Brain microvascular endothelial cell (primary cell): ENCODE measurements around the gene RBM25.
"Not testable (repeated sequence)": the region's sequence is repeated elsewhere in the genome, so short reads cannot be mapped to it uniquely, and the experiment has no call there.

ENCODE experiments used
- DNase-seq: peaks from one replicate; pipeline ENCODE4 v3.0.0-alpha.2; 2020
- H3K27ac ChIP-seq: fragments of 250-450 bp; sonication (Bioruptor Pico); 2 replicates; pipeline ENCODE4 v1.5.1; 2020; ENCODE audit warnings: mild to moderate bottlenecking, moderate library complexity
- H3K27me3 ChIP-seq: fragments of 250-450 bp; sonication (Bioruptor Pico); replicated peaks from 2 replicates; pipeline ENCODE4 v1.5.1; 2020; ENCODE audit warnings: mild to moderate bottlenecking
- H3K36me3 ChIP-seq: fragments of 250-450 bp; sonication (Bioruptor Pico); replicated peaks from 2 replicates; pipeline ENCODE4 v1.5.1; 2020; ENCODE audit warnings: mild to moderate bottlenecking
- H3K4me3 ChIP-seq: 2 replicates; pipeline ENCODE4 v1.5.1; 2011; ENCODE audit warnings: low read depth, mild to moderate bottlenecking, control low read depth, low read length, moderate library complexity
- CTCF ChIP-seq: IDR thresholded peaks from 2 replicates; pipeline ENCODE4 v1.5.1; 2011; ENCODE audit warnings: low read depth, mild to moderate bottlenecking, moderate library complexity, low read length, control low read depth, inconsistent platforms; ENCODE audit errors: missing control alignments
- in situ Hi-C: cut with HindIII; loops from 2 replicates; pipeline ENCODE4 v1.10.0; 2017; ENCODE audit warnings: low sequenced_read_pairs, low pct_ligation_motif_present

The RBM25 gene

GRCh38 chr14:73058224-73058921 lies at the start of gene RBM25:
TSS of gene RBM25 (plus strand) at chr14:73058534. CDS start at chr14:73071642, 13,108 bp downstream.
- no peaks in the 10 kb centered on the region for H3K27me3 ChIP-seq
- peak within 1 kb of the TSS; percentile 96 for H3K4me3 ChIP-seq
- TF ChIP-seq CTCF = no peak
- peak within 1 kb of the TSS; percentile 87 for H3K27ac ChIP-seq
- DNase-seq = peak; percentile 99
- in situ Hi-C loops = no loop called here
- H3K36me3 ChIP-seq = peaks cover 2% of the 10 kb centered on the region

- H3K36me3 ChIP-seq, H3K27me3 ChIP-seq, in situ Hi-C loops, H3K27ac ChIP-seq, H3K4me3 ChIP-seq, DNase-seq: not testable (repeated sequence)
These were observed 47.1 kb upstream of the RBM25 start for GRCh38 chr14:73011189-73011588.

- TF ChIP-seq CTCF = no peak
- Histone ChIP-seq H3K4me3 (no peak overlapping the region), H3K27me3 (no peaks in the 10 kb centered on the region), H3K36me3 (peaks cover 4% of the 10 kb centered on the region), H3K27ac (no peak overlapping the region)
- in situ Hi-C loops = no loop called here
- no peak for DNase-seq
These were observed 44.2 kb upstream of the RBM25 start for GRCh38 chr14:73014105-73014504.

- in situ Hi-C loops, H3K27me3 ChIP-seq, H3K27ac ChIP-seq, DNase-seq, H3K4me3 ChIP-seq, H3K36me3 ChIP-seq: not testable (repeated sequence)
These were observed 42.8 kb upstream of the RBM25 start for GRCh38 chr14:73015552-73015951.

GRCh38 chr14:73016011-73016410 lies 42.3 kb upstream of the RBM25 start:
- in situ Hi-C loops, H3K27me3 ChIP-seq, H3K36me3 ChIP-seq, DNase-seq, H3K4me3 ChIP-seq, H3K27ac ChIP-seq: not testable (repeated sequence)

GRCh38 chr14:73022051-73022450 lies 36.3 kb upstream of the RBM25 start:
- in situ Hi-C loops = no loop called here
- no peak for TF ChIP-seq CTCF
- H3K27me3 ChIP-seq = no peaks in the 10 kb centered on the region
- no peak for DNase-seq
- no peak overlapping the region for H3K4me3 ChIP-seq
- no peak overlapping the region for H3K27ac ChIP-seq
- H3K36me3 ChIP-seq = peaks cover 23% of the 10 kb centered on the region

GRCh38 chr14:73025544-73025943 lies 32.8 kb upstream of the RBM25 start:
- no peak for TF ChIP-seq CTCF
- DNase-seq = no peak
- Histone ChIP-seq H3K27ac (no peak overlapping the region), H3K36me3 (peaks cover 18% of the 10 kb centered on the region), H3K27me3 (no peaks in the 10 kb centered on the region), H3K4me3 (peak overlapping the region; percentile 12)
- in situ Hi-C loops = no loop called here
